ENCODE results near the gene MB. TPM values are rescaled to one million over a fixed set of nuclear protein-coding genes. Genes with fewer than 3 reads are reported as not detected.
A peak's percentile ranks its signal among the peaks of the same experiment; 100 is the strongest.
"Not testable (repeated sequence)": the region's sequence is repeated elsewhere in the genome, so short reads cannot be mapped to it uniquely, and the experiment has no call there.

MB gene
- total RNA-seq, 1 donor from 2014 or later: not detected

GRCh38 chr22:35627267-35628041 lies 10.3 kb upstream of the MB start:
- H3K9me3 Mint-ChIP-seq (ENCODE audit: unreplicated experiment): no peaks in the 10 kb centered on the region
- no peaks in the 10 kb centered on the region for H3K36me3 Mint-ChIP-seq (ENCODE audit: unreplicated experiment)
- TF ChIP-seq, protein P1, sequence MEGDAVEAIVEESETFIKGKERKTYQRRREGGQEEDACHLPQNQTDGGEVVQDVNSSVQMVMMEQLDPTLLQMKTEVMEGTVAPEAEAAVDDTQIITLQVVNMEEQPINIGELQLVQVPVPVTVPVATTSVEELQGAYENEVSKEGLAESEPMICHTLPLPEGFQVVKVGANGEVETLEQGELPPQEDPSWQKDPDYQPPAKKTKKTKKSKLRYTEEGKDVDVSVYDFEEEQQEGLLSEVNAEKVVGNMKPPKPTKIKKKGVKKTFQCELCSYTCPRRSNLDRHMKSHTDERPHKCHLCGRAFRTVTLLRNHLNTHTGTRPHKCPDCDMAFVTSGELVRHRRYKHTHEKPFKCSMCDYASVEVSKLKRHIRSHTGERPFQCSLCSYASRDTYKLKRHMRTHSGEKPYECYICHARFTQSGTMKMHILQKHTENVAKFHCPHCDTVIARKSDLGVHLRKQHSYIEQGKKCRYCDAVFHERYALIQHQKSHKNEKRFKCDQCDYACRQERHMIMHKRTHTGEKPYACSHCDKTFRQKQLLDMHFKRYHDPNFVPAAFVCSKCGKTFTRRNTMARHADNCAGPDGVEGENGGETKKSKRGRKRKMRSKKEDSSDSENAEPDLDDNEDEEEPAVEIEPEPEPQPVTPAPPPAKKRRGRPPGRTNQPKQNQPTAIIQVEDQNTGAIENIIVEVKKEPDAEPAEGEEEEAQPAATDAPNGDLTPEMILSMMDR (IDR thresholded peaks at IDR 0.05): peak; percentile 69
- H3K4me3 Mint-ChIP-seq (ENCODE audit: unreplicated experiment): peak overlapping the region; percentile 85
- H3K27ac Mint-ChIP-seq (ENCODE audit: unreplicated experiment): peak overlapping the region; percentile 95
- peaks cover 35% of the 10 kb centered on the region for H3K4me1 Mint-ChIP-seq (ENCODE audit: unreplicated experiment)
- peak; percentile 87 for DNase-seq (ENCODE audit: extremely low spot score, unreplicated experiment)
- H3K27me3 Mint-ChIP-seq (ENCODE audit: unreplicated experiment): no peaks in the 10 kb centered on the region

- no peaks in the 10 kb centered on the region for H3K9me3 Mint-ChIP-seq (ENCODE audit: unreplicated experiment)
Observed at GRCh38 chr22:35625763-35626432, 8.8 kb upstream of the MB start.

GRCh38 chr22:35624547-35624946 lies 7.4 kb upstream of the MB start:
- no peaks in the 10 kb centered on the region for H3K9me3 Mint-ChIP-seq (ENCODE audit: unreplicated experiment)
- H3K27ac Mint-ChIP-seq (ENCODE audit: unreplicated experiment): no peak overlapping the region
- DNase-seq (ENCODE audit: extremely low spot score, unreplicated experiment): no peak
- no peaks in the 10 kb centered on the region for H3K36me3 Mint-ChIP-seq (ENCODE audit: unreplicated experiment)
- no peaks in the 10 kb centered on the region for H3K27me3 Mint-ChIP-seq (ENCODE audit: unreplicated experiment)
- peaks cover 28% of the 10 kb centered on the region for H3K4me1 Mint-ChIP-seq (ENCODE audit: unreplicated experiment)
- H3K4me3 Mint-ChIP-seq (ENCODE audit: unreplicated experiment): no peak overlapping the region
- TF ChIP-seq, protein P1 (IDR thresholded peaks at IDR 0.05): no peak

More at GRCh38 chr22:35625763-35626432, 8.8 kb upstream of the MB start:
- no peak overlapping the region for H3K27ac Mint-ChIP-seq (ENCODE audit: unreplicated experiment)
- H3K4me3 Mint-ChIP-seq (ENCODE audit: unreplicated experiment): no peak overlapping the region
- no peak for DNase-seq (ENCODE audit: extremely low spot score, unreplicated experiment)
- no peaks in the 10 kb centered on the region for H3K36me3 Mint-ChIP-seq (ENCODE audit: unreplicated experiment)
- no peaks in the 10 kb centered on the region for H3K27me3 Mint-ChIP-seq (ENCODE audit: unreplicated experiment)
- TF ChIP-seq, protein P1 (IDR thresholded peaks at IDR 0.05): no peak
- H3K4me1 Mint-ChIP-seq (ENCODE audit: unreplicated experiment): peaks cover 37% of the 10 kb centered on the region

- H3K4me1 Mint-ChIP-seq (ENCODE audit: unreplicated experiment): peaks cover 22% of the 10 kb centered on the region
- not testable (repeated sequence) for H3K36me3 Mint-ChIP-seq (ENCODE audit: unreplicated experiment); H3K27ac Mint-ChIP-seq (ENCODE audit: unreplicated experiment); H3K9me3 Mint-ChIP-seq (ENCODE audit: unreplicated experiment); DNase-seq (ENCODE audit: extremely low spot score, unreplicated experiment); H3K27me3 Mint-ChIP-seq (ENCODE audit: unreplicated experiment); H3K4me3 Mint-ChIP-seq (ENCODE audit: unreplicated experiment)
Observed at GRCh38 chr22:35623885-35624284, 6.8 kb upstream of the MB start.

DNA sequence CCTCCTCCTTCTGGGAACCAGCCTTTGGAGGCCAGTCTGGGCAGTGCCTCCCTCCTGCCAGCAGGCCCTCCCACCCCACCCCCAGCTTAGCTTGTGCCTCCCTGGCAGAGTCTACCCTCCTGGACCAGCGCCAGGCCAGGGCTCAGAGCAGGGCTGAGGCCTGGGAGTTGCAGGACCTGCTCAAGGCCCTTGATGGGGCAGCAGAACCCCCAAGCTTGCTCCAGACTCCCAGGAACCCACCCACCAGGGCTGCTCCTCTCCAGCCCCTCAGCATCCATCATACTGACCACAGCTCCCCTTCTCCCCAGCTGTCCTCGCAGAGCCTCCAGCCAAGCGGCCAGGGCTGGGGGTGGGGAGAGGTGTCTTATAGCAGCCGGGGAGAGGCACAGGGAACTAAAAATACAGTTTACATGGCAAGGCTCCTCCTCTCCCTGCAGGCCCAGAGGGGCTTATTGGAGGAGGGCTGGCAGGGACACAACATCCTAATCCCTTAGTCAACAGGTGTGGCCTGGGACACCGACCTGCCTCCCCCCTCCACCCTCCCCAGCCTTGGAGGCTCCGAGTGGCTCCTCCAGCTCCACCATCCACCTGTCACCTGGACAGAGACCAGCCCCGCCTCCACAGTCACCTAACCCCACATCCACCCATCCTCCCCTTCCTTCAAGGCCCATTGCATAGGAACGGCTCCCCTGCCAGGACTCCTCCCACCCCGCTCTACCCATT lies 5.2 kb upstream of the MB start:
- H3K36me3 Mint-ChIP-seq (ENCODE audit: unreplicated experiment): no peaks in the 10 kb centered on the region
- peaks cover 11% of the 10 kb centered on the region for H3K4me1 Mint-ChIP-seq (ENCODE audit: unreplicated experiment)
- no peak overlapping the region for H3K27ac Mint-ChIP-seq (ENCODE audit: unreplicated experiment)
- DNase-seq (ENCODE audit: extremely low spot score, unreplicated experiment): no peak
- TF ChIP-seq, protein P1 (IDR thresholded peaks at IDR 0.05): no peak
- H3K9me3 Mint-ChIP-seq (ENCODE audit: unreplicated experiment): no peaks in the 10 kb centered on the region
- H3K27me3 Mint-ChIP-seq (ENCODE audit: unreplicated experiment): no peaks in the 10 kb centered on the region
- H3K4me3 Mint-ChIP-seq (ENCODE audit: unreplicated experiment): no peak overlapping the region

All from osteocyte (in vitro differentiated cells).